M059J (cell line): ENCODE measurements around the gene DLGAP1. TPM values are rescaled to one million over a fixed set of nuclear protein-coding genes. Genes with fewer than 3 reads are reported as not detected.
A peak's percentile ranks its signal among the peaks of the same experiment; 100 is the strongest.

Experiments
- DNase-seq: peaks from one replicate; pipeline ENCODE4 v3.0.0-alpha.2; 2012; ENCODE audit warnings: low read depth
- total RNA-seq: library from RNA; depleted of rRNA; stranded (reverse); fragments of >200 nt; shearing (Covaris generic); gene quantifications from 2 replicates; pipeline ENCODE4 v1.2.3, GENCODE V29; 2014

The DLGAP1 gene
- total RNA-seq, 1 experiment from 2014 or later, result not detected

- peak; percentile 58 for DNase-seq
Observed at GRCh38 chr18:3995476-3996102, 459.5 kb downstream of the DLGAP1 start.

GRCh38 chr18:3993941-3994687 lies 461.0 kb downstream of the DLGAP1 start:
- no peak for DNase-seq

- peak; percentile 67 for DNase-seq
Observed at GRCh38 chr18:3985664-3986063, 469.4 kb downstream of the DLGAP1 start.

GRCh38 chr18:3985020-3985419 lies 470.1 kb downstream of the DLGAP1 start:
- no peak for DNase-seq

GRCh38 chr18:3984163-3984757 lies 470.8 kb downstream of the DLGAP1 start:
- no peak for DNase-seq

GRCh38 chr18:3983351-3983969 lies 471.6 kb downstream of the DLGAP1 start:
- peak; percentile 68 for DNase-seq

- DNase-seq, result no peak
Observed at GRCh38 chr18:3982541-3982940, 472.6 kb downstream of the DLGAP1 start.

GRCh38 chr18:3979024-3979423 lies 476.1 kb downstream of the DLGAP1 start:
- DNase-seq, result no peak

GRCh38 chr18:3973191-3973850 lies 481.8 kb downstream of the DLGAP1 start:
- no peak for DNase-seq

- no peak for DNase-seq
Observed at GRCh38 chr18:3972291-3972930, 482.7 kb downstream of the DLGAP1 start.

- no peak for DNase-seq
Observed at GRCh38 chr18:3970929-3971328, 484.2 kb downstream of the DLGAP1 start.

GRCh38 chr18:3967359-3968180 lies 487.5 kb downstream of the DLGAP1 start:
- DNase-seq, result no peak

GRCh38 chr18:3966642-3967358 lies 488.3 kb downstream of the DLGAP1 start:
- peak; percentile 41 for DNase-seq

- no peak for DNase-seq
Observed at GRCh38 chr18:3966246-3966641, 488.9 kb downstream of the DLGAP1 start.

- no peak for DNase-seq
Observed at GRCh38 chr18:3960977-3961376, 494.1 kb downstream of the DLGAP1 start.

GRCh38 chr18:3960142-3960541 lies 495.0 kb downstream of the DLGAP1 start:
- DNase-seq, result no peak

- DNase-seq, result no peak
Observed at GRCh38 chr18:3952031-3952430, 503.1 kb downstream of the DLGAP1 start.

GRCh38 chr18:3950668-3951404 lies 504.3 kb downstream of the DLGAP1 start:
- DNase-seq, result no peak

GRCh38 chr18:3948958-3949357 lies 506.1 kb downstream of the DLGAP1 start:
- no peak for DNase-seq
